NT2/D1 (cell line): ENCODE data around the gene HPCAL1.

Experiments used
- SUZ12 ChIP-seq: IDR thresholded peaks from 2 replicates; pipeline ENCODE4 v1.6.1; 2011; ENCODE audit not compliant: insufficient read length, insufficient read depth; ENCODE audit errors: extremely low read depth
- YY1 ChIP-seq: IDR thresholded peaks from 2 replicates; pipeline ENCODE4 v1.6.1; 2011; ENCODE audit not compliant: insufficient read length, insufficient read depth
- ZNF274 ChIP-seq: IDR thresholded peaks from 2 replicates; pipeline ENCODE4 v1.6.1; 2011; ENCODE audit warnings: mild to moderate bottlenecking, low read depth, low read length

GRCh38 chr2:10356439-10356811 lies 53.7 kb downstream of the HPCAL1 start:
- TF ChIP-seq YY1 (no peak), SUZ12 (no peak), ZNF274 (no peak)
